GM15510 (cell line): ENCODE data around the gene HECW1.

Experiments
- POLR2A ChIP-seq: IDR thresholded peaks from 3 replicates; pipeline ENCODE4 v1.6.1; 2011; ENCODE audit warnings: borderline replicate concordance; ENCODE audit not compliant: insufficient read length; ENCODE audit errors: extremely low read depth

Gene HECW1

GRCh38 chr7:43612599-43613589, 500.4 kb downstream of the HECW1 start:
- no peak for TF ChIP-seq POLR2A
